Pancreas (tissue), 10 donors: ENCODE results near the gene RGS17. TPM values are rescaled to one million over a fixed set of nuclear protein-coding genes. Genes with fewer than 3 reads are reported as not detected.
"Not testable (repeated sequence)": the region's sequence is repeated elsewhere in the genome, so short reads cannot be mapped to it uniquely, and the experiment has no call there.

ENCODE experiments used
- ATAC-seq, 4 donors: fragments of 200-7000 bp; cut with Tn5 transposase; one replicate each; pipeline versions ENCODE4 v1.8.0 to v1.9.1; 2020; ENCODE audit warnings: mild to moderate bottlenecking in 4 of 4, moderate library complexity in 4 of 4
- DNase-seq, 6 donors: peaks; one replicate each; pipeline ENCODE4 v3.0.0-alpha.2; 2020
- FAIRE-seq: peaks from 2 replicates; lab custom pipeline; 2012; peaks lifted over from hg19 to GRCh38; lab: Jason Lieb, UNC
- H3K27ac ChIP-seq, 4 donors: fragments of 200-600 bp; sonication (generic); 1 replicate in 3 of 4; 2 replicates in 1 of 4; pipeline versions ENCODE4 v1.5.0 to v1.8.0; 2020
- H3K27me3 ChIP-seq, 4 donors: fragments of 200-600 bp; one replicate each; pipeline ENCODE4 v1.8.0; 2021
- H3K36me3 ChIP-seq, 3 donors: fragments of 200-600 bp; sonication (generic) in 1 of 3; one replicate each; pipeline versions ENCODE4 v1.5.0 to v1.8.0; 2020 to 2021
- H3K4me1 ChIP-seq, 3 donors: fragments of 200-600 bp; one replicate each; pipeline ENCODE4 v1.8.0; 2021
- H3K4me3 ChIP-seq, 4 donors: fragments of 200-600 bp; sonication (generic) in 2 of 4; one replicate each; pipeline versions ENCODE4 v1.5.0 to v1.8.0; 2020 to 2021
- H3K9me3 ChIP-seq, 4 donors: fragments of 200-600 bp; one replicate each; pipeline ENCODE4 v1.8.0; 2021
- CTCF ChIP-seq, 4 donors: fragments of 200-600 bp; sonication (generic) in 3 of 4; IDR thresholded peaks; one replicate each; pipeline versions ENCODE4 v1.5.0 to v1.8.0; 2021; ENCODE audit warnings: antibody characterized with exemption in 4 of 4
- WGBS, 2 donors: extraction: QIAGEN DNeasy Blood & Tissue Kit; methylation state at CpG; one replicate each; pipeline ENCODE4 v1.1.7; 2013; 5-methylcytosine and 5-hydroxymethylcytosine counted together
- intact Hi-C, 3 donors: fragments of 100-400 bp; cut with DNase I; formaldehyde crosslinking; loops; one replicate each; pipeline versions ENCODE4 v1.11.1 to v1.14.2; 2022
- polyA plus RNA-seq, 2 donors: library from polyadenylated mRNA; stranded (reverse); fragments of 200-250 nt; gene quantifications; one replicate each; pipeline ENCODE4 v1.2.3, GENCODE V29; 2013
- total RNA-seq, 6 donors: library from RNA; stranded (reverse); fragmentation: NEBNext Ultra II Directional in 4 of 6; extraction: Animal tissue kit (Norgen Biotek cat#: 25700) in 4 of 6; gene quantifications; one replicate each; pipeline versions ENCODE4 v1.2.1 to v1.2.4, GENCODE V29; 2021 to 2023
- donor health status: healthy with polysubstance abuse.
- donor health status: DM: no; HTN: no; CAD: no; lungs with moderate emphysema.
- donor health status: DM: no; HTN: no; CAD: no.
- donor health status: control.
- donor health status: control.
- donor health status: Bipolar disorder and iron deficiency.
- donor health status: DM: yes; HTN: yes; CAD: no.
- donor health status: DM: no; HTN: no; CAD: no.
- donor health status: DM: no; HTN: no; CAD: no.
- donor health status: DM: yes; HTN: yes; CAD: no.

The RGS17 gene
- total and polyA plus RNA-seq, 8 donors = 0.39 to 3.7 (median 1.1) TPM

- no peaks in the 10 kb centered on the region for H3K36me3 ChIP-seq
- H3K27ac ChIP-seq = no peak overlapping the region
- FAIRE-seq (no peak), ATAC-seq (no peak), DNase-seq (no peak)
- 78 to 81% methylated on average over 3 of the region's 3 CpGs for WGBS, 2 donors
- H3K9me3 ChIP-seq = no peaks in the 10 kb centered on the region
- H3K4me1 ChIP-seq = peaks cover 4 to 11% (median 9%) of the 10 kb centered on the region in 3 donors
- intact Hi-C loops = no loop called here
- H3K27me3 ChIP-seq = peaks cover 0 to under 1% (median 0%) of the 10 kb centered on the region in 4 donors
- no peak for TF ChIP-seq CTCF (IDR thresholded peaks at IDR 0.05)
- H3K4me3 ChIP-seq = no peak overlapping the region
Observed at GRCh38 chr6:153123801-153124200, 7.3 kb downstream of the RGS17 start.

- H3K27me3 ChIP-seq = no peaks in the 10 kb centered on the region
- H3K9me3 ChIP-seq = no peaks in the 10 kb centered on the region
- H3K27ac ChIP-seq = no peak overlapping the region
- FAIRE-seq (no peak), DNase-seq (no peak), ATAC-seq (no peak)
- no peaks in the 10 kb centered on the region for H3K36me3 ChIP-seq
- TF ChIP-seq CTCF (IDR thresholded peaks at IDR 0.05) = no peak
- no peak overlapping the region for H3K4me3 ChIP-seq
- peaks cover 4 to 11% (median 9%) of the 10 kb centered on the region in 3 donors for H3K4me1 ChIP-seq
- intact Hi-C loops = no loop called here
Observed at GRCh38 chr6:153121311-153121710, 9.8 kb downstream of the RGS17 start.

GRCh38 chr6:153117986-153118879, 12.8 kb downstream of the RGS17 start:
- Histone ChIP-seq H3K27ac (peak overlapping the region in 2 of 4 donors; percentile 47 to 51), H3K4me1 (no peaks in the 10 kb centered on the region), H3K36me3 (no peaks in the 10 kb centered on the region), H3K27me3 (no peaks in the 10 kb centered on the region), H3K9me3 (no peaks in the 10 kb centered on the region), H3K4me3 (no peak overlapping the region)
- TF ChIP-seq CTCF (IDR thresholded peaks at IDR 0.05) = no peak
- no peak for FAIRE-seq
- peak in 3 of 4 donors; percentile 61 to 84 (median 76) for ATAC-seq
- intact Hi-C loops = no loop called here
- whole genome bisulfite sequencing, 2 donors = 47 to 49% methylated on average over 3 of the region's 3 CpGs
- DNase-seq = no peak

GRCh38 chr6:153111082-153111481, 20.0 kb downstream of the RGS17 start:
- H3K9me3 ChIP-seq, H3K27ac ChIP-seq, H3K4me3 ChIP-seq, FAIRE-seq, intact Hi-C loops, H3K4me1 ChIP-seq, ATAC-seq, H3K36me3 ChIP-seq, H3K27me3 ChIP-seq: not testable (repeated sequence)
- WGBS, 2 donors = 76 to 85% methylated on average over 9 of the region's 9 CpGs
- peak in 1 of 6 donors; percentile 22 for DNase-seq

GRCh38 chr6:153110612-153111011, 20.5 kb downstream of the RGS17 start:
- H3K27ac ChIP-seq, H3K4me3 ChIP-seq, FAIRE-seq, intact Hi-C loops, H3K36me3 ChIP-seq, ATAC-seq, H3K9me3 ChIP-seq, H3K4me1 ChIP-seq, H3K27me3 ChIP-seq: not testable (repeated sequence)
- WGBS, 2 donors = 88 to 91% methylated on average over 11 of the region's 11 CpGs
- peak in 1 of 6 donors; percentile 30 for DNase-seq

- H3K27ac ChIP-seq = no peak overlapping the region
- H3K27me3 ChIP-seq = no peaks in the 10 kb centered on the region
- H3K9me3 ChIP-seq = no peaks in the 10 kb centered on the region
- no peak for DNase-seq
- peak in 2 of 4 donors; percentile 58 to 63 for ATAC-seq
- H3K36me3 ChIP-seq = no peaks in the 10 kb centered on the region
- TF ChIP-seq CTCF (IDR thresholded peaks at IDR 0.05) = peak in 1 of 4 donors; percentile 16
- no peak for FAIRE-seq
- intact Hi-C loops = no loop called here
- peaks cover 9 to 16% (median 14%) of the 10 kb centered on the region in 3 donors for H3K4me1 ChIP-seq
- H3K4me3 ChIP-seq = no peak overlapping the region
Observed at GRCh38 chr6:153108315-153108714, 22.8 kb downstream of the RGS17 start.
